ENCODE data around the gene CCDC17.

GRCh38 chr1:45669379-45669778 is 45.5 kb upstream of the CCDC17 start:
- TF ChIP-seq CTCF (IDR thresholded peaks at IDR 0.05; ENCODE audit: poor library complexity) (no peak), EZH2 (IDR thresholded peaks at IDR 0.05; ENCODE audit: borderline replicate concordance) (no peak)

Data from hepatocyte (in vitro differentiated cells).